Measurements from ENCODE around the gene IFT27.

IFT27 gene

DNA sequence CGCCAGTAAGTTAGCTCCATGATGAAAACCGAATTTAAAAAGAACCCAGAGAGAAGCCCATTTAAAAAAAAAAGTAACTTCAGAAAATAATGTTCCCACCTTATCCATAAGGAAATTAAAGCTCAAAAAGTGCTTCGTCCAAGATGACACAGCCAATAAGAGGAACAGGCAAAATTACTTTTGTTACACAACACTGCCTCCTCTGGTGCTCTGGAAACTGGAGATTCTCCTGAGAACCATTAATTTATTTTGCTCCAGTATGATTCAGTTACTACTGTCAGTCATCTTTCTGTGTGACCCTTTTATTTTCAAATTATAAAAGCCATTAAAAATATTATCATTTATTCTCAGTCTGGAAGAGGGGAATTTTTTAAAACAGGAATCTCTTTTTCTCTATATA is 2.0 kb downstream of the IFT27 start:
- H3K4me3 Mint-ChIP-seq = no peak overlapping the region
- H3K36me3 Mint-ChIP-seq = peaks cover 6% of the 10 kb centered on the region
- DNase-seq (ENCODE audit: low spot score in 2 of 2) = no peak
- H3K9me3 Mint-ChIP-seq = no peaks in the 10 kb centered on the region
- ATAC-seq = no peak
- H3K4me1 Mint-ChIP-seq = peaks cover 59% of the 10 kb centered on the region
- no peak overlapping the region for H3K27ac Mint-ChIP-seq

DNA sequence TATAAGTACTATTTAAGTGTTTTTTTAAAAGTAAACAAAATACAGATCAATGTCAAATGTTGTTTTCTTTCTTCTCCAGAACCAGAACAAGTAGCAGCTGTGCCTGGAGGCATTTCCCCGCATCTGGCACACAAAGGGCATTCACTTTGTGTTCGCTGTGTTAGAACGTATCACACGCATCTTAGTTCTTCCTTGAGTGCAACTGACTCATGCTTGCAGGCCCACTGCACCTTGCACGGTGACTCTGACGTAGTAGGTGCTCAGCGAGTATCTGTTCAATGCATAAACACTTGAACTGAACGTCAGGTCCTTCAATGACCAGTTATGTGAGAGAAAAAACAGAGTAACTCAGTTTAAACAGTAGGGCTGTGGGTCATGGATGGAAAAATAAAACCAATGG is 3.5 kb downstream of the IFT27 start:
- Mint-ChIP-seq H3K36me3 (peaks cover 6% of the 10 kb centered on the region), H3K9me3 (no peaks in the 10 kb centered on the region), H3K4me3 (no peak overlapping the region), H3K4me1 (peaks cover 45% of the 10 kb centered on the region), H3K27ac (no peak overlapping the region)
- ATAC-seq (no peak), DNase-seq (ENCODE audit: low spot score in 2 of 2) (no peak)

DNA sequence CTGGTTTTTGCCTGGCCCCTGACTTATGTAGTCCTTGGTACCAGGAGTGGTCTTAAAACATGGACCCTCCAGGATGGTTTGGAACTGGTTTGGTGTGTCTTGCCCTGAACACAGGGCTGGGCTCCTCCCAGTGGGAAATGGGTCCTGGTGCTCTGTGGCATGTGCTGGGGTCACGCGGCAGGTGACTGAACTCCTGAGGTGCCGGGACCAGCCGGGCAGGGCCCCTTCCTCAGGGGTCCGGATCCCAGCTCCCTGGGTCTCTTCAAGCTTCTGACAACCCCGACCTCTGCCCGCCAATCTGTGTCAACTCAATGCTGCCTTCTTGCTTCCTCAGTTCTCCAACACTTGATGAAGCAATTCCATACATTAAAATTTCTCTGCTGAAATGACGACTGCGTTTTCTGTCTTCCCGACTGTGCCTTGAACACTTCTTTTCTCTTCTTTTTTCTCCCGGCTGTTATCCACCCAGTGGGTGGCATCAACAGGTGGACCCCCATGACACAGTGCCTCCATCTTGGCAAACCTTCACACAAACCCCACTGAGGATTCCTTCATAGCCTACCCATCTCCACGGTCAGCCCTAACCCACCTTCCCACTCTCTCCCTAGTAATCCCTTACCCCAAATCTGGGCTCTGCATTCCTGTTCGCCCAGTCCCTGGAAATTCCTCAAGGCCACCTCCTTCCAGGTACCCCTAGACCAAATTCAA is 4.4 kb downstream of the IFT27 start:
- Mint-ChIP-seq H3K4me3 (no peak overlapping the region), H3K27ac (peak overlapping the region; percentile 10), H3K9me3 (no peaks in the 10 kb centered on the region), H3K4me1 (peaks cover 38% of the 10 kb centered on the region), H3K36me3 (peaks cover 6% of the 10 kb centered on the region)
- DNase-seq (ENCODE audit: low spot score in 2 of 2) = no peak
- no peak for ATAC-seq

DNA sequence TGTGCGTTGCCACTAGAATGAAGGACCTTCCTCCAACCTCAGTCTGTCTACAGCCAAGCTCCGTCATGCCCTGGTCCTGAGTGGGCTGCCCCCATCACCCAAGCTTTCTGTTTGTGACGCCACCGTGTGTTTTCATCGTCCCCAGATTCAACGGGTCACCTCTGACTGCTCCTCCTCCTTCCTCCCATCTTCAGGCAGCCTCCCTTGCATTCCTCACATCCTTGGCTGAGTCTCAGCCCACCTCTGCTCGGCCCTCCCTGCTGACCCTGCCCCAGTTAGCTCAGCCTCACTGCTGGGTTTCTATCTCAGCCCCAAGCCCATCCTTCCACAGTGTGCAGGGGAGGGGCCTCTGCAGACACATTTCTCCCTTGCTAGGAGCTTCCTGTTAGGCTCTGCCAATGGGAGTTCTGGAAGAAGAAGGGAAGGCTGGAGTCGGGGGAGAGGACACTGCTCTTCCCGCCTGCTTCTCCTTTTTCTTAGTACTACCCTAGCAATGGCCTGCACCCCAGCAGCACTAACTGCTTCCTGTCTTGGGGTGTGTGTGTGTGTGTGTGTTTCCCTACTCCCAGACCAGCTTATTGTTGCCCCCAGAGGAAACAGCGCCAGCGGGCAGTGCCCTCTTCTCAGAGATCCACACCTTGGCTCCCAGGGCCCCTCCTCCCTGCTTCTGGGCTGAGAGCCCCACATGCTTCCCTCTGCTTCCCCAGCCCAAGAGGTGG is 5.2 kb downstream of the IFT27 start:
- no peak for DNase-seq (ENCODE audit: low spot score in 2 of 2)
- Mint-ChIP-seq H3K4me3 (no peak overlapping the region), H3K4me1 (peaks cover 33% of the 10 kb centered on the region), H3K36me3 (peaks cover under 1% of the 10 kb centered on the region), H3K27ac (peak overlapping the region; percentile 10), H3K9me3 (no peaks in the 10 kb centered on the region)
- ATAC-seq = no peak

DNA sequence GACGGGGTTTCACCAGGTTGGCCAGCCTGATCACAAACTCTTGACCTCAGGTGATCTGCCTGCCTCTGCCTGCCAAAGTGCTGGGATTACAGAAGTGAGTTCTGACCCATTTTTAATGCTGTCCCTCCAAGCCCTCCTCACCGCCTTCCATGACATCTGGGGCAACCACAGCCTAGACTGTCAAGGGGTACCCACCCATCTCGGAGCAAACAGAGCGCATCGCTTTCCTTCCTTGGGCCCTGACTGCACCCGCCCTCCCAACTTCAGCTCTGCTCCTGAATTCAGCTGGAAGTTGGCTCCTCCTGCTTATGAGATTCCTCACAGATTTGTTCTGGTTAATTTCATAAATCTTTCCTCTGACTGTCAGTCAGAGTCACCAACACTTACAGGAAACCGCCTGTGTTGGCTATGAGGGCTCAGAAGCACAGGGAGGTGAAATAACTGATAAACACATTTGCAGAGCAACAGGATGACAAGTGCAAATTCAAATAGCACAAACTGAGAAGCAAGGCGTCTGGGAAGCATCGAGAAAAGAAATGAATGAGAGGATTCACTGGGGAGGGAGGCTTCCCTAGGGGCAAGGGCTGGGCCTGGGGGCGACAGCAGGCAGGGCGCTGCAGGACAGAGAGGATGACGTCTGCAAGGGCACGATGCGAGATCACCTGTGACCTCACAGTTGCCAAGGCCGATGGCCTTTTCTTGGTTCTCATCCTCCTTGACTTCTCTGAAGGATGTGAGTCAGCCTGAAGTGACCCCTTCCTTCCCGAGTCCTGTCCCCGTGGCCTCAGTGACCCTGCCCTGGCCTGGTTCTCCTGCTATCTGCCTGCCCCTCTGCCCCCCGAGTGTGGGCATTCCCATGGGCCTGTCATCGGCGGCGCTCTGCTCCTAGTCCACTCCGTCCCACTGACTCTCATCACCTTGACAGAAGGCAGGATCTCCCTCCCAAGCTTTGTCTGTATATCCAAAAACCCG is 6.1 kb downstream of the IFT27 start:
- Mint-ChIP-seq H3K4me1 (peaks cover 27% of the 10 kb centered on the region), H3K4me3 (no peak overlapping the region), H3K36me3 (no peaks in the 10 kb centered on the region), H3K27ac (peak overlapping the region; percentile 69), H3K9me3 (no peaks in the 10 kb centered on the region)
- ATAC-seq (no peak), DNase-seq (ENCODE audit: low spot score in 2 of 2) (no peak)

DNA sequence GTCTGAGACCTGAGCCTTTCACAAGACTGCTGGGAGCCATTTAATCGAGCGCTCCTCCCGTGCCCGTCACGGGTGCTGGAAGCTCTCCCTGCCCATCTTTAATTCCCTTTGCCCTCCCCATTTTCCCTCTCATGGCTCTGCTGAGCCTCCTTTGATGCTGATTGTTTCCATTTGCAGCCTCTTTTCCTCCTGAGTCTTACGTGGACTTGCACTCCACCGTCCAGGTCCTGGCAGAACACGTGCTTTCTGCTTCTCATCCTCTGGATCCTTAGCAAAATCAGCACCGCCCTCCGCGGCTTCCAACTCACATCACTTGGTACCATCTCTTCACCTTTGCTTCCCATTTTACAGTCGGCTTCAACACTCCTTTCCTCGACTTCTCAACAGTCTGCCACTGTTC is 7.3 kb downstream of the IFT27 start:
- no peaks in the 10 kb centered on the region for H3K36me3 Mint-ChIP-seq
- no peaks in the 10 kb centered on the region for H3K9me3 Mint-ChIP-seq
- no peak overlapping the region for H3K4me3 Mint-ChIP-seq
- H3K27ac Mint-ChIP-seq = no peak overlapping the region
- H3K4me1 Mint-ChIP-seq = peaks cover 26% of the 10 kb centered on the region
- ATAC-seq (no peak), DNase-seq (ENCODE audit: low spot score in 2 of 2) (no peak)

DNA sequence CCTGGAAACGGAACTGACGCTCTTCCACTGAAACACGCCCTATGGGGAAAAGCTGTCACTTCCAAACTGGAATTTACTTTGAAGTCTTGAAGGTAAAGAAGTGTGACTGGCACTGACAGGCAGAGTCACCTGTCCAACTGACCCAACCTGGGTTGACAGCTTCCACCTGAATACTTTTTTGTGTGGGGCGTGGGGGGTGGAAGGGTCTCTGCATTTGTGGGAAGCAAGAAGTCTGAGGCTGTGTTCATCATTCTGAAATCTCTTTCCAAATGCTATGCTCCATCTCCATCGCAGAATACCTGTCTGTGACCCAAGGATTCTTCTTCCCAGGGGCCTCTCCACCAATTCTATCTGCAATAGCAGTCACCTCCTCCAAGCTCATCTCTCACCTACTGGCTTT is 7.8 kb downstream of the IFT27 start:
- Mint-ChIP-seq H3K4me1 (peaks cover 26% of the 10 kb centered on the region), H3K36me3 (no peaks in the 10 kb centered on the region), H3K4me3 (no peak overlapping the region), H3K9me3 (no peaks in the 10 kb centered on the region), H3K27ac (no peak overlapping the region)
- DNase-seq (ENCODE audit: low spot score in 2 of 2) (no peak), ATAC-seq (no peak)

DNA sequence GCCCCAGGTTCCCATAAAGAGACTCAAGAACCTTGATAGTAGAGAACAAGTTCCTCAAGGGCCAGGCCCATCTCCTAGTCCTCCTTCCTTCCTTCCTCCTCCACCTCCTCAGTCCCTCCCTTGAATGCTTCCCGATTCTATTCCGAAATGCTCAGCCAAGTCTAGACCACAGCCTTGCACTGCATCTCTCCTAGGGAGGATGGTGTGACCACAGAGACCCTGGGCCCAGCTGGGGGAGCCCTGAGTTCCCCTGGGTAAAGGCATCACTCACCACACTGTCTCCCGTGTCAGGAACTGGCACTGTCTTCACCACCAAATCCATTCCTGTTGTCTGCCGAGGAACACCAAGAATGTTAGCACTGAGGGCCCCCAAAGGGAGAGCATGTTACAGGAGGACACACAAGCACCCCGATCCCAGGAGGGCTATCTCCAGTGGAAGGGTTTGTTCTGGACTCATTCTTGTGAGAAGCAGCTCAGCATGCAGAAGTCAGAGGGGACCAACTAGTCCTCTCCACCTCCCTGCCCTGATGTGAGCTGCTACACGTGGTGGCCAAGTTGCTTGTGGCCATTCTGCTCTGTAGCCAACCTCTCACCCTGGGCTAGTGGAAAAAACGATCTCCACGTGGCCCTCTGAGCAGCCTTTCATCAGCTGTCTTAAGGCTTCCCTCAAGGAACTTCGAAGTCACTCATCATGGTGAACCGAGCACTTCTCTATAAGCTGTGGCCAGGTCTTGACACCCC is 8.7 kb downstream of the IFT27 start:
- Mint-ChIP-seq H3K36me3 (no peaks in the 10 kb centered on the region), H3K4me3 (no peak overlapping the region), H3K9me3 (no peaks in the 10 kb centered on the region), H3K4me1 (peaks cover 26% of the 10 kb centered on the region), H3K27ac (no peak overlapping the region)
- no peak for DNase-seq (ENCODE audit: low spot score in 2 of 2)
- no peak for ATAC-seq

DNA sequence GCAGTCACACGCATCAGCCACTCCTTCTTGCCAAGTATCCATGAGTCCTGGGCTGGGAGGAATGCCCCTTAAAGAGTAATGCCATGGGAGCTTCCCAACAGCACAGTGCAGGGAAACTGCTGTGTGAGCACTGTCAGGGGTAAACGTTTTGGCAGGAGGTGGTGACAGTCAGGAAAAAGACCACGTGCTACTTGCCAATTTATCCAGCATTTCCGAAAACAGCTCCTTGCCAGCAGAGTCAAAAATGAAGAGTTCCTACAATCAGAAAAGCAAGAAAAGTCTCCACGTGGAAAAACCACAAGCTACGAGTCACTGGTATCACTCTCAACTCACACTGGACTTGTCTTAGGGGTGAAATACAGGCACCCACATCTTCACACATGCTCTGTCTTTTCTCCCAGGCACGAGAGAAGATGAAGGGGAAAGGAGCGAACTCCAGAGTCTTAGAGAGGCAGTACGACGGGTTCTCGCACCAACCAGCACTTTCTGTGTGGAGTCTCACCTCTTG is 9.9 kb downstream of the IFT27 start:
- DNase-seq (ENCODE audit: low spot score in 2 of 2) (no peak), ATAC-seq (no peak)
- Mint-ChIP-seq H3K4me1 (peaks cover 15% of the 10 kb centered on the region), H3K4me3 (no peak overlapping the region), H3K9me3 (no peaks in the 10 kb centered on the region), H3K27ac (peak overlapping the region; percentile 52), H3K36me3 (no peaks in the 10 kb centered on the region)

DNA sequence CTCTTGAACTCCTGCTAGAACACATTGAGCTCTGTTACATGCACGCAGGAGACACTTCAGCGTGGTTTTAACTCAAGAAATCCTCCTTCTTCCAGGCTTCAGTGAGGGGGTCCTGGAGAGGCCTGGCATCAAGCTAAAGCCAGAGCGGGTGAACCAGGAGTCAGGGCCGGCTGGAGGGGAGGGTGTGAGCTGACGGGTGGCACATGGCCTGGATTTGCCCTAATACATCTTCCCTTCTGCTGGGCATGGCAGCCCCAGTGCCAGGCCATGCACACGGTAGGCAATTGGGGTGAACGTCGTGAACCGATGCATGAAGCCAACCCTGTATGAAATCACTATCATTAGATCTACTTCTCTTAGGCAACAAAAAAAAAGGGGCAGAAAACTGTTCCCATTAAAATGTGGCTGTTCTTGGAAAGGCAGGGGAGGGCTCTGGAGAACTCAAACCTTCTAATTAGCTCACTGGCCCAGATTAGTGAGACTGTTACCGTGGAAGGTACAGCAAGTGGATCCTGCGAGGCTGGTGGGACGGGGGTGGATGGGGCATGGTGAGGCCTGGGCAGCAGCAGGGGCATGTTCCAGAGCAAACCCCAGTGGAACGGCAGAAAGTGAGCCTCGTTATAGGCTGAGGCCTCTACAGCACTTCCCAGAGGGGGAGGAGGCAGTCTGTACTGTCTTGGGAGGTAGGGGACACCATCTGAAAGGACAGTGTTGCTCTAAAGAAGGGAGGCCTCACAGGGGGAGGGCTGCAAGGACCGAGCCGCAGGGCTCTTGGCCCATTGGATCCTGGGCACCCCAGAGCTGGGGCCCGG is 10.6 kb downstream of the IFT27 start:
- no peaks in the 10 kb centered on the region for H3K36me3 Mint-ChIP-seq
- peak overlapping the region; percentile 52 for H3K27ac Mint-ChIP-seq
- no peak overlapping the region for H3K4me3 Mint-ChIP-seq
- no peak for DNase-seq (ENCODE audit: low spot score in 2 of 2)
- H3K9me3 Mint-ChIP-seq = no peaks in the 10 kb centered on the region
- H3K4me1 Mint-ChIP-seq = peaks cover 8% of the 10 kb centered on the region
- ATAC-seq = no peak

DNA sequence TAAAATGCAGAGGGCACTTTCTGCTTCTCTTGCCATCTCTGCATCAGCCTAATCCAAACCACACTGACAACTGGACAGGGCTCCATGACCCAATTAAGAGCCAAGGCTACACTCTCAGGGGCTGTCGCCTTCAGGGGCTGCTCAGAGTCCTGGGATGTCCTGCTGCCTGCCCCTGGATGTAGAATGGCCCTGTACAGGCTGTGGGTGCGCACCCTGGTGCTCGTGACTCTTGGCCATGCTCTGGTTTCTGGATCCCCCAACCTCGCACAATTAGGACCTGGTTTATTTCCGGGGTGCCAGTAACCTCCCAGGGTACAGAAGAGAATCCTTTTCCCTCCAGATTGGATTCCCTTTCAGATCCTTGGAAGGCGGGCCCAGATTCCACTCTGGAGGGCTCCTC is 11.3 kb downstream of the IFT27 start:
- H3K4me1 Mint-ChIP-seq = peaks cover 1% of the 10 kb centered on the region
- no peak for DNase-seq (ENCODE audit: low spot score in 2 of 2)
- H3K27ac Mint-ChIP-seq = peak overlapping the region; percentile 52
- H3K9me3 Mint-ChIP-seq = no peaks in the 10 kb centered on the region
- H3K4me3 Mint-ChIP-seq = no peak overlapping the region
- no peaks in the 10 kb centered on the region for H3K36me3 Mint-ChIP-seq
- no peak for ATAC-seq

DNA sequence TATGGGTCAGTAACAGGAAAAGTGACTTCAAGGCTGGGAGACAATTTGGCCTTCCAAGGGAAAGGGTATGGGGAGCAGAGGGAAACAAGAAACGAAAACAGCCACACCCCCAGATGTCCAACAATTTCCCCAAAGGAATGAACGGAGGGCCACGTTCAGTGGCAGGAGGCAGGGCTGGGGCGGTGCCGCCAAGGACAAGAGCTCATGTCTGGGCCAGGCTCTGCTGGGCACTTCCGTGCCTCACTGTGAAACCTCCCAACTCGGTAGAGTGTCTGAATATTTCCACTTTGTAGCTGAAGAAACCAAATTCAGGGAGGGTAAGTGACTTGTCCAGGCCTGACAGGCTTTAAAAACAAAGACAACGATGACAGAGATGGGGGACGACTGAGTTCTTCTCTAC is 11.9 kb downstream of the IFT27 start:
- Mint-ChIP-seq H3K9me3 (no peaks in the 10 kb centered on the region), H3K4me3 (no peak overlapping the region), H3K27ac (peak overlapping the region; percentile 52), H3K36me3 (no peaks in the 10 kb centered on the region), H3K4me1 (no peaks in the 10 kb centered on the region)
- no peak for DNase-seq (ENCODE audit: low spot score in 2 of 2)
- ATAC-seq = no peak

DNA sequence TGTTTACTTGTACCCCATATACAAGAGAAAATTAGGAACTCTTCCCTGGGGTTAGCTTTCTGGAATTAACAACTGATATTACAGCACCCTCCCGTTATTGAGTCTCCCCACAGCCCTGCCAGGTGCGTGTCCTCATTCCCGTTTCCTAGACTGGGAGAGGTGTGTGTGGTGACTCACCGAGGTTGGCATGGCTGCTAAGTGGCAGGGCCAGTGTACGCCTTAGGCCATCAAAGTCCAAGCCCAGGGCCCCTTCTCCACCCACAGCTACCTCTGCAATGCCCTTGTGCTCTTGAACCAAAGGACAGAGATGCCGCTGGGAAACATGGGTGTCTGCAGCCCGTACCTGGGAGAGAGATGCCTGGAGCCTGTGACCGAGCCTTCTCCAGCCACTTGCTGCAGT is 12.3 kb downstream of the IFT27 start:
- Mint-ChIP-seq H3K9me3 (no peaks in the 10 kb centered on the region), H3K4me3 (no peak overlapping the region), H3K4me1 (no peaks in the 10 kb centered on the region), H3K27ac (no peak overlapping the region), H3K36me3 (no peaks in the 10 kb centered on the region)
- no peak for DNase-seq (ENCODE audit: low spot score in 2 of 2)
- ATAC-seq = no peak

DNA sequence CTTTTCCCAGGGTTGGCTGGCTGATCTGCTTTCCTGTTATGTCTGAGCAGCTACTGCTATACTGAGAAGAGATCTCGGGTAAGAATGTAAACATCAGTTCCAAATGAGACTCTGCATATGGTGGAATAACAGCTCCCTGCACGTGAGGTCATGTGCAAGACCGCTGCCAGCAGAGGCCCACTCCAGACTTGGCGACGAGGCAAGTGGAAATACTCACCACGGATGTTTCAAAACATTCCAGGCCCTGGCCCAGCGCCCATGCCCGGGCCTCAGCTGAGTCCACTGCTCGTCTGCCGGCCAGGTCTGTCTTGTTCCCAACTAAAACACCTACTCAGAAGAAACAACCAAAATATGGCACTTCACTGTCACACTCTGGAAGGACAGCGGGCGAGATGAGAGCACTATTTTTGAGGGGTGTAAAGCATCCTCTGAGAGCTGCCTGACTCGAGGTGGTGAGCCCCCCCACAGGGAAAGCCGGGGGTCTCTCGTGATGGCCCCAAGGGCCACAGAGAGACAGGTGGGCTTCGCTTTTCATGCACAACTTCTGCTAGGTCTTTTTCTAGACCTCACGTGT is 13.1 kb downstream of the IFT27 start:
- Mint-ChIP-seq H3K36me3 (no peaks in the 10 kb centered on the region), H3K4me1 (no peaks in the 10 kb centered on the region), H3K4me3 (no peak overlapping the region), H3K27ac (no peak overlapping the region), H3K9me3 (no peaks in the 10 kb centered on the region)
- DNase-seq (ENCODE audit: low spot score in 2 of 2) = no peak
- no peak for ATAC-seq
